ENCODE measurements around the gene CUL3. TPM values are rescaled to one million over a fixed set of nuclear protein-coding genes. Genes with fewer than 3 reads are reported as not detected.
A peak's percentile ranks its signal among the peaks of the same experiment; 100 is the strongest.

Gene CUL3
- total RNA-seq, 1 experiment from 2014 or later: 86.2 TPM

DNA sequence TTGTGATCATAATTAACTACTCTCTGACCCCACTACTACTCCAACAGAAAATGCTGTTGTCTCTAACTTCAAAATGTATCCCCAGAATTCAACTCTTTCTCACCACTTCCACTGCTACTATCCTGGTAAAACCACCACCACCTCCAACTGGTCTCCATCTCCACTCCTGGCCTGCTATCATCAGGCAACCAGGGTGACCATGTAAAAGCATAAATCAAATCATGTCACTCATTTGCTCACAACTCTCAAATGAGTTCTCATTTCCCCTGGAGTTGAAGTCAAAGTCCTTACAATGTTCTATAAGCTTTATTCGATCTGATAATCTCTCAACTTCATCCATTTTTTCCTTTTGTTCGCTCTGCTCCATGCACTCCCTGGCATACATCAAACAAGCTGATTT lies 24.6 kb downstream of the CUL3 start:
- ChIA-PET CTCF (no interaction called here), POLR2A (interaction anchor here (1.0 kb wide), 1 partner anchor 12 kb away, joined by 4 read pairs; no protein-coding TSS in a partner anchor)
- H3K36me3 Mint-ChIP-seq: no peaks in the 10 kb centered on the region
- H3K27ac Mint-ChIP-seq: no peak overlapping the region
- H3K27me3 Mint-ChIP-seq (ENCODE audit: low read depth): no peaks in the 10 kb centered on the region
- H3K4me3 Mint-ChIP-seq: no peak overlapping the region
- H3K4me1 Mint-ChIP-seq: peaks cover 27% of the 10 kb centered on the region
- no peak for TF ChIP-seq FOXJ3 (CRISPR knock-in tag; IDR thresholded peaks at IDR 0.05; ENCODE audit: borderline replicate concordance)
- TF ChIP-seq MXD4 (CRISPR knock-in tag; IDR thresholded peaks at IDR 0.05; ENCODE audit: borderline replicate concordance): no peak
- no peak for TF ChIP-seq NFATC4 (CRISPR knock-in tag; IDR thresholded peaks at IDR 0.05)
- TF ChIP-seq TEAD1 (CRISPR knock-in tag; IDR thresholded peaks at IDR 0.05): no peak
- TF ChIP-seq MAX (CRISPR knock-in tag; IDR thresholded peaks at IDR 0.05): no peak
- no peak for TF ChIP-seq ZNF232 (CRISPR knock-in tag; IDR thresholded peaks at IDR 0.05)
- no peak for TF ChIP-seq NR1H2 (CRISPR knock-in tag; IDR thresholded peaks at IDR 0.05)
- TF ChIP-seq FOXK1 (CRISPR knock-in tag; IDR thresholded peaks at IDR 0.05): no peak
- TF ChIP-seq PRRX2 (CRISPR knock-in tag; IDR thresholded peaks at IDR 0.05): no peak
- TF ChIP-seq ATF2 (CRISPR knock-in tag; IDR thresholded peaks at IDR 0.05; ENCODE audit: borderline replicate concordance, low read depth): no peak
- TF ChIP-seq ZNF532 (CRISPR knock-in tag; IDR thresholded peaks at IDR 0.05; ENCODE audit: borderline replicate concordance): no peak
- TF ChIP-seq SMAD3 (CRISPR knock-in tag; IDR thresholded peaks at IDR 0.05; ENCODE audit: borderline replicate concordance): no peak
- ATAC-seq (no peak), DNase-seq (ENCODE audit: low spot score) (no peak)
- H3K9me3 Mint-ChIP-seq: no peaks in the 10 kb centered on the region

DNA sequence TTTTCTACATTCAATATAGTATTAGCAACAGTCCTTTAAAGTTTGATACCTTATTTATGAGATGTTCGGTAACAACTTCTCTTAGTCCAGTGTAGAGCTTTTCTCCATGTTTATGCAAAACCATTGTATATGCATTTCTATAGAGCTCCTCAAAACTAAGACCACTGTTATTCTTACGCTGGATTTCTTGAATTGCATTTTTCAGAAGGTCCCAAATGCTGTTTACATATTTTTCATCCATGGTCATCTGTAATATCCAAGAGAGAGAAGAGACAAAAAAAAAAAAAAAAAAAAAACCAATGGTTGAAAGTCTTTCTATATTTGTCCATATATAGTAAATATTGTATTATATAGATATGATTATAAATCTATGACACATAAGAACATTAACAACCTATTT lies 27.6 kb downstream of the CUL3 start:
- Mint-ChIP-seq H3K4me3 (peak overlapping the region; percentile 16; the same call in 1 of the 2 replicates), H3K27me3 (ENCODE audit: low read depth) (no peaks in the 10 kb centered on the region), H3K9me3 (no peaks in the 10 kb centered on the region), H3K4me1 (peaks cover 30% of the 10 kb centered on the region), H3K27ac (no peak overlapping the region), H3K36me3 (no peaks in the 10 kb centered on the region)
- POLR2A ChIA-PET: no interaction called here
- no peak for ATAC-seq
- DNase-seq (ENCODE audit: low spot score): no peak
- TF ChIP-seq, protein P1, sequence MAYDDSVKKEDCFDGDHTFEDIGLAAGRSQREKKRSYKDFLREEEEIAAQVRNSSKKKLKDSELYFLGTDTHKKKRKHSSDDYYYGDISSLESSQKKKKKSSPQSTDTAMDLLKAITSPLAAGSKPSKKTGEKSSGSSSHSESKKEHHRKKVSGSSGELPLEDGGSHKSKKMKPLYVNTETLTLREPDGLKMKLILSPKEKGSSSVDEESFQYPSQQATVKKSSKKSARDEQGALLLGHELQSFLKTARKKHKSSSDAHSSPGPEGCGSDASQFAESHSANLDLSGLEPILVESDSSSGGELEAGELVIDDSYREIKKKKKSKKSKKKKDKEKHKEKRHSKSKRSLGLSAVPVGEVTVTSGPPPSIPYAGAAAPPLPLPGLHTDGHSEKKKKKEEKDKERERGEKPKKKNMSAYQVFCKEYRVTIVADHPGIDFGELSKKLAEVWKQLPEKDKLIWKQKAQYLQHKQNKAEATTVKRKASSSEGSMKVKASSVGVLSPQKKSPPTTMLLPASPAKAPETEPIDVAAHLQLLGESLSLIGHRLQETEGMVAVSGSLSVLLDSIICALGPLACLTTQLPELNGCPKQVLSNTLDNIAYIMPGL (CRISPR knock-in tag; IDR thresholded peaks at IDR 0.05): no peak
- TF ChIP-seq HMGA2 (CRISPR knock-in tag; IDR thresholded peaks at IDR 0.05): no peak
- TF ChIP-seq NR3C1 (CRISPR knock-in tag; conservative IDR thresholded peaks at IDR 0.05; ENCODE audit: low read depth): no peak
- TF ChIP-seq RORB (CRISPR knock-in tag; IDR thresholded peaks at IDR 0.05): no peak
- no peak for TF ChIP-seq ZNF317 (CRISPR knock-in tag; IDR thresholded peaks at IDR 0.05; ENCODE audit: borderline replicate concordance, low read depth)
- TF ChIP-seq ELF4 (CRISPR knock-in tag; IDR thresholded peaks at IDR 0.05; ENCODE audit: low read depth): no peak
- TF ChIP-seq SOX15 (CRISPR knock-in tag; IDR thresholded peaks at IDR 0.05): no peak
- no peak for TF ChIP-seq FOXP1 (CRISPR knock-in tag; IDR thresholded peaks at IDR 0.05; ENCODE audit: borderline replicate concordance)
- no peak for TF ChIP-seq ARID4B (CRISPR knock-in tag; IDR thresholded peaks at IDR 0.05; ENCODE audit: borderline replicate concordance)
- TF ChIP-seq KAT7 (CRISPR knock-in tag; IDR thresholded peaks at IDR 0.05; ENCODE audit: borderline replicate concordance): no peak
- TF ChIP-seq MAX (CRISPR knock-in tag; IDR thresholded peaks at IDR 0.05): no peak
- TF ChIP-seq PRRX2 (CRISPR knock-in tag; IDR thresholded peaks at IDR 0.05): no peak
- no peak for TF ChIP-seq SMAD4 (CRISPR knock-in tag; IDR thresholded peaks at IDR 0.05)
- CTCF ChIA-PET: no interaction called here

Measured in WTC11 (cell line).